ENCODE results near the gene KXD1.
"Not testable (repeated sequence)": the region's sequence is repeated elsewhere in the genome, so short reads cannot be mapped to it uniquely, and the experiment has no call there.

The KXD1 gene, protein sequence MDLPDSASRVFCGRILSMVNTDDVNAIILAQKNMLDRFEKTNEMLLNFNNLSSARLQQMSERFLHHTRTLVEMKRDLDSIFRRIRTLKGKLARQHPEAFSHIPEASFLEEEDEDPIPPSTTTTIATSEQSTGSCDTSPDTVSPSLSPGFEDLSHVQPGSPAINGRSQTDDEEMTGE

DNA sequence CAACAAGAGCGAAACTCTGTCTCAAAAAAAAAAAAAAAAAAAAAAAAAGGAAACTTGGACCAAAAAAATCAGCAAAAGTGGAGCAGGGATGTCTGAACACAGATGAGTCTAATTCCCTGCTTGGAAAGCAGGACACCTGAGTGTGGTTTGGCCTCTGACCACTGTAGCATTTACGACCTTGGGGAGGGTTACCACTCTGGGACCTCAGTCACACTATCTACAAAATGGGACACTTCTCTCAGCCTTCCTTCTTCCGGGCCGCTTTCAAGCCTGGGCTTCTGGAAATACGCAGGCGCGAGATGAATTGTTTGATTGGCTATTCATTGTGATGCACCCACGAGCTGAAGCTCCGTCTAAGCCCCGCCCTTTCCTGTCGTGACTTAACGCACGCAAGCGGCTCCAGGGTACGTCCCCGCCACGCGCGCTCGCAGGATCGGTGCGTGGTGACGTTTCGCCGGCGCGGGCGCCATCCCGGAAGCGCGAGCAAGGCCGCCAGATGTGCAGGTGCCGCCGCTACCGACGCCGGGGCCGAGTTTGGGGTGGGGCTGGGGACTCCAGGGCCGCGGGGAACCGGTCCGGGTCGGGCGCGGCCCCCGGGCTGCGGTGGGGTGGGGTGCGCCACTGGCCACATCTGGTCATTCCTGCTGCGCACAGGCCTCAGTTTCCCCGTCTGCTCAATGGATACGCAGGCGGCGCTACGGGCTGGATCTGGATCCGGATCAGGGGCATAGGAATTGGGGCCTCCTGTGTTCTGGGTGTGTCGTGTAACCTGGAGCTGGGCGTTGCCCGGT is at the start of gene KXD1:
Gene KXD1, plus strand, starts transcription at position 460 of the 791 bp plus-strand sequence. CDS start 4,187 bp downstream, outside the sequence.
- DNase-seq, result peak; percentile 85 to 95 (median 90)

DNA sequence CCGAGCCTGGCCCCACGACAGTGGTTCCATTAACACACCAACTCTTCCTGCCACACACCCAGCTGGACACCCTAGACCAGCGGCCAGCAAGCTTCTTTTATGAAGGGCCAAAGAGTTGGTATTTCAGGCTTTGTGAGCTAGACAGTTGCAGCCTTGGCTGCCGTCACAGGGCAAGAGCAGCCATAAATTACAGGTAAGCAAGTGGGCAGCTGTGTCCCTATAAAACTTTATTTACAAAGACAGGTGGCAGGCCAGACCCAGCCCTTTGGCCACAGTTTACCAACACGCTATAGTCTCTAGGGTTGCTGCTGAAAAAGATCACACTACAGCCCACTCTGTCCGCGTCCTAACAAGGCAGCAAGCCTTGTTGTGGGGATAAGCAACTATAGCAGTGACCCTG is 49.1 kb upstream of the KXD1 start:
- DNase-seq, result no peak

DNA sequence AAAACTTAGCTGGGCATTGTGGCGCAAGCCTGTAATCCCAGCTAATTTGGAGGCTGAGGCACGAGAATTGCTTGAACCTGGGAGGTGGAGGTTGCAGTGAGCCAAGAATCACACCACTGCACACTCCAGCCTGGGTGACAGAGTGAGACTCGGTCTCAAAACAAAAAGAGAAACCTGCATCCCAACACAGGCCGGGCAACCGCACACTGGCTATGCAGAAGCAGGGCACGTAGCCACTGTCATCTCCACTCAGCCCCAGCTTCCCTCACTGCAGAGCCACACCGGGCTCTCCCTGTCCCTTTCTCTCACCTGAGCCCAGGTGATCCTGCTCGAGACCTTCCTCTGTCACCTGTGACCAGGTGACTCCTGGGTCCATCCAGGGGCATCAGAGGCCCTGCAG is 47.5 kb upstream of the KXD1 start:
- no peak for DNase-seq

DNA sequence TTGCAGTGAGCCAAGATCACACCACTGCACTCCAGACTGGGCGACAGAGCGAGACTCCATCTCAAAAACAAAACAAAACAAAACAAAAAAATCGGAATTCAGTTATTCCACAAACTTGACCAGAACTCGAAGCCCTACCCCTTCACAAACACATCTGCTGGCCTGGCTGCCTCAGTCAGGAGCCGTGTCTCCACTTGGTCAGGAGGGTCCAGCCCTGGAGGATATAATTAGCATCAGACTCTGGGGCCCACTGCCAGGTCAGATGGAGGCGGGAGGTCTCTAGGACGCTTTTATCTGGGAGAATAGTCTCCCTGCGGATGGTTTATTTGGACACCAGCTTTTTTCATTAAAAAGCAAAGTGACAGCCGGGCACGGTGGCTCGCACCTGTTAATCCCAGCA is 43.8 kb upstream of the KXD1 start:
- DNase-seq, result no peak

DNA sequence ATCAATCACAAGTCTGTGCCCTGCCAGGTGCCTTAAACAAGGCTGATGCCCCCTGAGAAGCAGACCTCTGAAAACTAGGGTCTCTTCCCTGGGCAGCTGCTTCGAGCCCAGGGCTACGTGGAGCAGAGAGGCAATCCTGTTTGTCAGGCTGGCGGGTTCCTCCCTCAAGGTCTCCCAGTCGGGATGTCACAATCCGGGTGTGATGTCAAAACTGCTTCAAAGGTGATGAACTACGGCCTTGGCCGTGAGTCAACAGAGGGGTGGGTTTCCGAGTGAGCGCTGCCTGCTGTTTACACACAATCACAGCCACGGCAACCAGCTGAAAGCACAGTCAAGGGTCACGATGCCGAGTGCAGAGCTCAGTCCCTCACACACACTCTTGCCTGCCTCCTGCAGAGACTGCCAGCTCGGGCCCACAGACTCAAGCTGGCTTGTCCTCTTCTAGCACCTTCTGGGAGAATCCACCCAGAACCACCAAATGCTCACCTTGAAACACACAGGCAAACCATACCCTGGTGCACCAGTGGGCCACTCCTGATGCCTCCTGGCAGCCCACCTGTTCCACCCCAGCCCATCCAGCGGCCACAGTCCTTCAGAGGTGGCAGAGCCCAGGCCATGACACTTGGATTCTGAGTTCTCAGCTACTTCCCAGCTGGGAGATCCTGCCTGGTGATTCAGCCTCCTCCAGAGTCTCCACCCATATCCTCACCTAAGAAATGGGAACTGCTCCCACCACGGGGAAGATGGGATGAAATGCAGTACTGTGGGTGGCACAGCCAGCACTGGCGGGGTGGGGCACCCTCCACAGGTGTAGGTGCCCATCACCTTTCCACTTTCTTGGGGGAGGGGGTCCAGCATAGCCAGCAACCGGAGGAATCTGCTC is 42.6 kb upstream of the KXD1 start:
- DNase-seq, result no peak

DNA sequence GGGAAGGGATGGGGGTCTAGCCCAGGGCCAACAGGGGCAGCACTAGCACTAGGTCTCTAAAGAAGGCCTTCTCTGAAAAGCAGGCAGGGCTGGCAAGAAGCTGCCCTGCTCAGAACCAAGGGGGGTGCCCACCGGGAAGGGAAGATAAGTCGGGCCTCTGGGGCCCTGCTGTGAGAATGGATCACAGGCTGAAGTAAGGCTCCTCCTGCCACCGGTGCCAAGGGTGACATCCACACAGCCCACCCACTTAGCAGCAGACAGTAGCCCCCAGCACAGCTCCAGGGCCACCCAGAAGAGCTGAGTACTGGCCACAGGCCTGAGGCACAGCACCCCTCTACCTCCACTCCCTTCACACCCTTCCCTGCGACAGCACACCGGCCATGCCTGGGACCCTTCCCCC is 41.7 kb upstream of the KXD1 start:
- no peak for DNase-seq

DNA sequence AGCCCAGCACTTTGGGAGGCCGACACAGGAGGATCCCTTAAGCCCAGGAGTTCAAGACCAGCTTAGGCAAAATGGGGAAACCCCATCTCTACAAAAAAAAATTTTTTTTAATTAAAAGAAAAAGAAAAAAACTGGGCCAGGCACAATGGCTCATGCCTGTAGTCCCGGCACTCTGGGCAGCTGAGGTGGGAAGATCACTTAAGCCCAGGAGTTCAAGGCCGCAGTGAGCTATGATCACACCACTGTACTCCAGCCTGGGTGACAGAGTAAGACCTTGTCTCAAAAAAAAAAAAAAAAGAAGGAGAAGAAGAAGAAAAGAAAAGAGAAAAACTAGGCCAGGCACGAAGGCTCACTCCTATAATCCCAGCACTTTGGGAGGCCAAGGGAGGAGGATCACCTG is 40.1 kb upstream of the KXD1 start:
- DNase-seq, result no peak

DNA sequence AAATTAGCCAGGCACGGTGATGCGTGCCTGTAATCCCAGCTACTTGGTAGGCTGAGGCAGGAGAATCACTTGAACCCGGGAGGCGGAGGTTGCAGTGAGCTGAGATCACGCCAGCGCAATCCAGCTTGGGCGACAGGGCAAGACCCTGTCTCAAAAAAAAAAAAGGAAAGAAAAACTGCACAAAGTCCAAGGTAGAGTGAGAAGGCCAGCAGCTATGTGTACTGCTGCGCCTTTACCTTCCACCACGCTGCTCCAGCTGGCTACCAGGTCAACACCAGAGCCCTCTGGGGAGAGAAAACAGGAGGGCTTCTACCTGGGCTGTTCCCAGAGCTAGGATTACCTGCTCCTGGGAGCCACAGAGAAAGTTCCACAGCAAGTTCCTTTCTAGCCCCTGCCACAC is 39.0 kb upstream of the KXD1 start:
- DNase-seq, result no peak

DNA sequence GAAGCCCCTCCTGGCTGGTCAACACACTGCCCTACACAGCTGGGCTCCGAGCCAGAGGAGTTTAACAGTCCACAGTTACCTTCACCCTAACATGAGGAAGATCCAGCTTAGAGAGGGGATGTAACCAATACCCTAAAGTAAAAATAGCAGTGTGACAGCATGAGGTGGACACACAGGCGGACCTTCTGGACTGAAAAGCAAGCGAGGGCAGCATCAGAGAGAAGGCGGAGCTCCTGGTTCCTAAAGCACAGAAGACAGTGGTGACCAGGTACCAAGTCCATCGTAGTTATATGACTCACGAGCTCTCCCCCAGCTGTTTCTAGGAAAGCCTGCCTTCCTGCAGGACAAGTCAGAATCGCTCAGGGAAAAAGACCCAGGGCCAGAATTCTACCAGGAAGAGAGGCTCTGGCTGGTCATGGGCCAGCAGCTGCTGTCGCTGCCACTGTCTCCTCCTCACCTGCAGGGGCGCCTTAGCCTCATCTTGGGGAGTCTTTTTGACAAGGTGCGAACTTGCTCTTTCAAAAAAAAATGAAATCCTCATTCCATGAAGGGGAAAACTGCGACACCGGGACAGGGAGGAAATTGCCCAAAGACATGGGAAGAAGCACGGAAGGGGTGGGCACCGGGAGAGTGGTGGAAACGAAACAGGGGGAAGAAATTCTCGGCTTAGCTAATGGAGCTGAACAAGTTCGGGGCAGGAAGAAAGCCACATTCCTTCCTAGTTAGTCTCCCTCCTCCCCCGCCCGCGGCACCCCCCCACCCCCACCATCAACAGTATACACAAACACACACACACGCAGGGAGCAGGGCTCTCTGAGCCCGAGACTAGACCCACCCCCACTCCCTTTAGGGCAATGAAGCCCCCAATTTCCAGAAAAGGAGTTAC is 37.5 kb upstream of the KXD1 start:
- peak in 2 of 4 experiments; percentile 14 to 40 for DNase-seq

DNA sequence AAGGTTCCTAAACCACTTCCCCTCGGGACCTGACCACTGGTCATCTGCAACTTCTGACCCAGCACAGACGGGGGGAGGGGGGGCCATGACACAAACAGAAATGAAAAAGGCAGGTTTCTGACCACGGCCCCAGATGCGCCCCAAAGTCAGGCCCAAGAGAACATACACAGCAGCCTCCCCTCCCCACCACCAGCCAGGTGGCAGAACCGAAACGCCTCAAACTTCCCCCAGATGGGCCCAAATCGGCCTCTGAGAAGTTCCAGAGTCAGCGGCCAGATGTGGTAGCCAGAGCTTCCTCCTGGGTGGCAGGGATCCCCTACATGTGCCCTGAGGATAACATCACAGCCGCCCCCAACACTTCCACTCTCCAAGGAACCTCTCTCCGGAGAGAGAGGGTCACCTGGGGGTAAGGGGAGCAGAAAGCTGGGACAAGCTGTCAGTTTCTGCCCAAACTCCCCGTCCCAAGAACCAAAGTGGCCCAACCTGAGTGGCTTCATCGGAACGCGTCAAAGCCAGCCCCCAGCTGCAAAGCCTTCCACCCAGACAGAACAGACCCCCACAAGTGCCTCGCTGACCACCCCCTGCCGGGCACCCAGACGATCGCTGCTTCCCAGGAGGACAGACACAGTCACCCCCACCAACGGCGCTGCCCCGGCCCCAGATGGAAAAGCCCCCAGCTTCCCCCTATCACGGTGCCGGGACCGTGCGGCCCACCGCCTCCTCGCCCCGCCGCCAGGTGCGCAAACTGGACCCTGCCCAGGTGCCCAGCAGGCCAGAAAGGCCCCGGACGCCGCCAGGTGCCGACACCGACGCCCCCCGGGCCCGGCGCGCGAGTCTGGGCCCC is 36.6 kb upstream of the KXD1 start:
- DNase-seq, result peak in 2 of 4 experiments; percentile 9 to 25

DNA sequence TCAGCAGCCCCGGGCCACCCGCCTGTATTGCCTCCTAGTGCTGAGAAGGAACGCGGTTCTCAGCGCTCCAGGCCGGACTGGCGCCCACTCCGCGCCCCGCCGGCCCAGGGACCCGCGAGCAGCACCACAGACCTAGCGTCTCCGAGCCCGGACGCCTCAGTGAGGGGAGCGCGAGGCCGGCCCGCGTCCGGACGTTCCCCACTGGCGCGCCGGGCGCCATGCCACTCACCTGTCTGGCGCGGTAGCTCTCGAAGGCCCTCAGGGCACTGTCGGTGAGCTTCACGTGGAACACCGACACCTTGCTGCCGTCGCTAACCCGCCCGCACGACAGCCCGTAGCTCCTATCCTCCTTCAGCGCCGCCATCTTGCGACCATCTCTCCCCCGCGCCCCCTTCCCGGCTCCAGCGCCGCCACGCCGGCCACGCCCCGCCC is 36.0 kb upstream of the KXD1 start, which contains the start of gene ELL:
Gene ELL, minus strand, starts transcription at position 379 of the 432 bp plus-strand sequence. Its CDS starts 15 bp downstream, at position 364.
- DNase-seq, result no peak

DNA sequence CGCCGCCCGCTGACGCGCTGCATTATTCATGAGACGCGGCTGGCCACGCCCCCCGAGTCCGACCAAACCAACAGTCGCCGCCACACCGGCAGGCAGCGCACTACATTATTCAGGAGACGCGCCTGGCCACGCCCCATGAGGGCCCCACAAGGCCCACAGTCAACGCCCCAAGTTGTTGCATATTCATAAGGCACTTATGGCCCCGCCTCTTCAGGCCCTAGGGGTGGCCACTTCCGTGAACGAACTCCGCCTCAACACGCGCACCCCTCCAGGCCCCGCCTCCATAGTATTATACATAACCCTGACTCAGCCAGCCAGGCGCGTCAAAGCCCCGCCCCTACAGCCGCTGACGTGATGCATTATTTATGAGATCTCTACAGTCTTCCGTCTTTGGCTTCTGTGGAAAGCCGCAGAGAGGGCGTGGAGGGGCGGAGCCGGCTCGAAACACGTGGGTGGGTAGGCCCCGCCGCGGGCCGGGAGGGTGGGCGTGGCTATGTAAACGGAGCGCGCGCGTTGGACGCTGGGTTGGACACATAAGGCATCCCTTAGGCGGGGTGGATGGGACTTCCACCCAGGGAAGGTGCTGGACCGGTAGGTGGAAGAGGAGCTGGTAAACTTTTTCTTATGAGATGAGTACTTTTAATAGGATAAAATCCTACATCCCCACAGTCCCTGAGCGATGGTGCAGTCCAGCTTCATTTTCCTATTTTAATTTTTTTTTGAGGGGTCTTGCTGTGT is 35.4 kb upstream of the KXD1 start:
- DNase-seq, result peak; percentile 100

DNA sequence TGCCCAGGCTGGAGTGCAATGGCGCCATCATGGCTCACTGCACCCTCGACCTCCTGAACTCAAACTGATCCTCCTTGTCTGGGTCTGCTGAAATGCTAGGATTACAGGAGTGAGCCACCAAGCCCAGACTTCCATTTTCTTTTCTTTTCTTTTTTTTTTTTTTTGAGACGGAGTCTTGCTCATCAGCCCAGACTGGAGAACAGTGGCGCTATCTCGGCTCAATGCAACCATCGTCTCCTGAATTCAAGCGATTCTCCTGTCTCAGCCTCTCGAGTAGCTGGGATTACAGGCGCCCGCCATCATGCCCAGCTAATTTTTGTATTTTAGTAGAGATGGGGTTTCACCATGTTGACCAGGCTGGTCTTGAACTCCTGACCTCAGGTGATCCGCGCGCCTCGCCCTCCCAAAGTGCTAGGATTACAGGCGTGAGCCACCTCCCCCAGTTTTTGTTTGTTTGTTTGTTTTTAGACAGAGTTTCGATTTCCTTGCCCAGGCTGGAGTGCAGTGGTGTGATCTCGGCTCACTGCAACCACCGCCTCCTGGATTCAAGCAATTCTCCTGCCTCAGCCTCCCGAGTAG is 34.7 kb upstream of the KXD1 start:
- DNase-seq, result not testable (repeated sequence)

DNA sequence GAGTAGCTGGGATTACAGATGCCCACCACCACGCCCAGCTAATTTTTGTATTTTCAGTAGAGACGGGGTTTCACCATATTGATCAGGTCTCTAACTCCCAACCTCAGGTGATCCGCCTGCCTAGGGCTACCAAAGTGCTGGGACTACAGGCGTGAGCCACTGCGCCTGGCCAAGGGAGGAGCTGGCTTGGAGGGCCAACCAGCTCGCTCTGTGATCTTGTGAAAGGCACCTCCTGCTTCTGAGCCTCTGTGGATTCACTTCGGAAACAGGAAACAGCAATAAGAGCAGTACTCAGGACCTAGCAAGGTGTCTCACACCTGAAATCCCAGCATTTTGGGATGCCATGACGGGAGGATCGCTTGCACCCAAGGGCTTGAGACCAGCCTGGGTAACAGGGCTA is 33.8 kb upstream of the KXD1 start:
- no peak for DNase-seq

DNA sequence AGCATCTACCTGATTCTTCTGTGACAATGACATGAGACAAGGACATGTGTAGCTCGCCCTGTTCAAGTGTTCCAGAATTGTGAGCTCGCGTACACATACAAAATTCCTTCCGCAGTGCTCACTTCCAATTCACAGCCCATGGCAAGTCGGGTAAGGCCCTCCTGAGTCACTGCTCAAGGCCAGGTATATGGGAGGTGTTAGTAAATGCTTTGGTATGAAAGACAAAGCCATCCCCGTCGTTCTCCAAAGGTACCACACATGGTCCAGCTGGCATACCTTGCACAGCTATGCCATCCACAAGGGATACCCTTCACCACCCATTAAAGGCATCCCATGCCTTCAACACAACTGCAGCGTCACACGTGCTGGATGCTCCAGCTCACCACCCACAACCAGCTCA is 31.4 kb upstream of the KXD1 start:
- no peak for DNase-seq

DNA sequence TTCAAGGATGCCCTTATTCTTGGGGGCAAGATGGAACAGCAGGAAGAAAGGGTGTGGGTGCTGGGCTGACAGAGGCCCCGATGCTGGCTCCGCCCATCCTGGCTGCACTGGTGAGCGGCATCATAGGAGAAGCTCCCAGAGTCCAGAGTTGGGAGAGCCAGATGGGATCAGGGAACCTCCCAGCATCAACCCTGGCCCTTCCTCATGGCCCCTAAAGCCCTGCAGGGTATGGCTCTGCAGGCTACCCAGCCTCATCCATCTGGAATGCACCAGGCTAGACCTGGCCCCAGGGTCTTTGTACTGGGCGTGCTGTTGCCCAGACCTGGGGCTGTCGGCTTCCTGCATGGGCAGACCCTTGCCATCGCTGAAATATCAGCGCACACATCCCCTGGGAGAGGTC is 27.9 kb upstream of the KXD1 start:
- DNase-seq, result no peak

DNA sequence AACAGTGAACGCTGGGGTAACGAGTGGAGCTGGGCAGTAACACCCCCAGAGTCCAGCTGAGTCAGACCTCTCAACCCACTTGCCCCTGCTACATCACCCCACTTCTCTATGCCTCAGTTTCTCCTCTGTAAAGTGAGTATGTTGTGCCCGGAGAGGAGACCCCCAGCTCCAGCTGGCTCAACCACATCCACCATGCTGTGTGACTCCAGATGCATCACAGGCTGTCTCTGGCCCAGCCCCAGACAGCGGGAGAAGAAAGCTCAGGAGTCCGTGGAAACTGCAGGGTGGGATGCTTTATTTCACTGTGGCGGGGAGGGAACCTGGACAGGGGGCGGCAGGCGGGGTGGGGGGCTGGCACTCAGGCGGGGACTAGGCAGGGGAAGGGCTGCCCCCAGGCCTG is 26.2 kb upstream of the KXD1 start:
- DNase-seq, result no peak

DNA sequence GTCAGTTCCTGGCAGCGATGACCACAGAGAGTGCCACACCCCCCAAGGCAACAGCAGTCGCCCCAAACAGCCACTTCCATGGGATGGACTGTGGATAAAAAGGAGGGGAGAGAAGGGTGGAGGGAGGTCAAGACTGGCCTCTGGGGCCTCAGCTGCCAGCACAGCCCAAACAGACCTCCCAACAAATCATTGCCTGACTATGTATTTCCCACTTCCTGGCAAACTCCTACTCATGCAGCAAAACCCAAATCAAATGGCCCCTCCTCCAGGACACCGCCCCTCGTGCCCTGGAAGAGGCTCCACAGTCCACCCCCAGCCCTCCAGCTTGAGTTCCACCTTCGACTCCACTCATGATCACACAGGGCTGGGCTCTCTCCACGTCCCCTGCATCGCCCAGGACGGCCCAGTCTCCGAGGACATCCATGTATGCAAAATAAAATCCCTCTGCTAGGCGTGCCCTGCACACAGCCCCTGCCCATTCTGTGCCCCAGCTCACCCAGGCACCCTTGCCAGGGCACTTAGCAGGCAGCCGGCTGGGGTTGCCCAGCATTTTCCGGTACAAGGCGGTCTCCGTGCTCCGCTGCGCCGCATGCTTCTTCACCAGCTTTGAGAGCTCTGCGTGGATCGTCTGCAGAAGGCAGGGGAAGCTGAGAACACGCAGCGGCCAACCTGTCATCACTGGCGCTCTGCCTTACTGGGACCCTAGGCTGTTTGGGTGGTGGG is 25.3 kb upstream of the KXD1 start:
- no peak for DNase-seq

DNA sequence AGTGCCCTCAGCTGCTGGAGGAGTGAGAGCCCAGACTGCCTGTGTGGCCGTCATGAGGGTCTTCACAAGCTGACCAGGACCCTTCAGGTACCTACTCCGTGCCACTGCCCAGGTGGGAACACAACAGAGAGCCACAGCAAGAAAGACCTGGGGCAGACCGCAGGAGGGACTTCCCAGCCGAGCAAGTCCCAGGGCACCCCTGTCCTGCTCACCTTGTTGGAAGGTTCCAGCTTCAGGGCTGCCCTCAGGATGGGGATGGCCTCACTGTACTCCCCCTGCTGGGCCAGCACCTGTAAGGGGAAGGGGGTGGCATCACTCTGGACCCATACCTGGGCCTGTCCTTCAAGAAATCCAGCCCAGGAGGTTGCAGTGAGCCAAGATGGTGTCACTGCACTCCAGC is 24.6 kb upstream of the KXD1 start:
- no peak for DNase-seq

DNA sequence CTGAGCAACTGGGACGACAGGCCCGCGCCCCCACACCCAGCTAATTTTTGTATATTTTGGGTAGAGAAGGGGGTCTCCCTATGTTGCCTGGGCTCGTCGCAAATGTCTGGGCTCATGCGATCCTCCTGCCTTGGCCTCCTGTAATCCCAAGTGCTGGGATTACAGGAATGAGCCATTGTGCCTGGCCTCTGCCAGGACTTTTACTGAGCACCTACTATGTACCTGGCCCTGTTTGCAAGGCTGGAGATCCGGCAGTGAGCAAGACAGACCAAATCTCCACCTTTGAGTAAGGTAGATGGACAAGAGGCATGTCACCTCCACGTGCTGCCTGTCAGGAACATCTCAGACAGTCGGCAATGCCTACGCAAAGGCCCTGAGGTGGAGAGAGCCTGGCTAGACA is 21.2 kb upstream of the KXD1 start:
- DNase-seq, result no peak

Measured in activated naive CD4-positive, alpha-beta T cell (primary cell).